Measurements from ENCODE around the gene RTP3. TPM values are rescaled to one million over a fixed set of nuclear protein-coding genes. Genes with fewer than 3 reads are reported as not detected.
"Not testable (repeated sequence)": the region's sequence is repeated elsewhere in the genome, so short reads cannot be mapped to it uniquely, and the experiment has no call there.

The RTP3 gene
- total and polyA plus RNA-seq, 12 donors: not detected

- DNase-seq: no peak
- H3K9me3 ChIP-seq (replicated peaks in 1 of 3): no peaks in the 10 kb centered on the region
- WGBS, 4 donors: 79 to 94% (median 89%) methylated on average over 1 of the region's 1 CpG
- H3K36me3 ChIP-seq (replicated peaks in 1 of 2): no peaks in the 10 kb centered on the region
- intact Hi-C loops (cut with DNase I): no loop called here
- H3K27ac ChIP-seq: no peak overlapping the region
- no peaks in the 10 kb centered on the region for H3K4me1 ChIP-seq (replicated peaks in 1 of 2)
- no peak overlapping the region for H3K4me3 ChIP-seq
- TF ChIP-seq CTCF (IDR thresholded peaks at IDR 0.05): no peak
- TF ChIP-seq POLR2A (IDR thresholded peaks at IDR 0.05): no peak
- H3K27me3 ChIP-seq: no peaks in the 10 kb centered on the region
These were observed 49.2 kb downstream of the RTP3 start for GRCh38 chr3:46546896-46547440.

- DNase-seq; H3K4me3 ChIP-seq; H3K27me3 ChIP-seq; H3K4me1 ChIP-seq (replicated peaks in 1 of 2); H3K36me3 ChIP-seq (replicated peaks in 1 of 2); H3K9me3 ChIP-seq (replicated peaks in 1 of 3); intact Hi-C loops (cut with DNase I); H3K27ac ChIP-seq: not testable (repeated sequence)
- WGBS, 4 donors: 92 to 97% (median 94%) methylated on average over 3 of the region's 3 CpGs
These were observed 50.8 kb downstream of the RTP3 start for GRCh38 chr3:46548611-46549010.

GRCh38 chr3:46549408-46549904 is 51.7 kb downstream of the RTP3 start:
- no peak for DNase-seq
- WGBS, 4 donors: 55 to 78% (median 69%) methylated on average over 3 to 4 of the region's 4 CpGs

GRCh38 chr3:46549989-46550388 is 52.2 kb downstream of the RTP3 start:
- no peaks in the 10 kb centered on the region for H3K27me3 ChIP-seq
- no peaks in the 10 kb centered on the region for H3K9me3 ChIP-seq (replicated peaks in 1 of 3)
- H3K36me3 ChIP-seq (replicated peaks in 1 of 2): no peaks in the 10 kb centered on the region
- 43 to 90% (median 74%) methylated on average over 1 of the region's 1 CpG for WGBS, 4 donors
- intact Hi-C loops (cut with DNase I): no loop called here
- TF ChIP-seq CTCF (IDR thresholded peaks at IDR 0.05) (no peak), POLR2A (IDR thresholded peaks at IDR 0.05) (no peak)
- no peak for DNase-seq
- no peak overlapping the region for H3K27ac ChIP-seq
- H3K4me3 ChIP-seq: no peak overlapping the region
- H3K4me1 ChIP-seq (replicated peaks in 1 of 2): no peaks in the 10 kb centered on the region

More at GRCh38 chr3:46549408-46549904, 51.7 kb downstream of the RTP3 start:
- Histone ChIP-seq H3K9me3 (replicated peaks in 1 of 3) (no peaks in the 10 kb centered on the region), H3K27me3 (no peaks in the 10 kb centered on the region), H3K4me1 (replicated peaks in 1 of 2) (no peaks in the 10 kb centered on the region), H3K27ac (no peak overlapping the region), H3K36me3 (replicated peaks in 1 of 2) (no peaks in the 10 kb centered on the region), H3K4me3 (no peak overlapping the region)
- TF ChIP-seq POLR2A (IDR thresholded peaks at IDR 0.05): no peak
- no peak for TF ChIP-seq CTCF (IDR thresholded peaks at IDR 0.05)
- intact Hi-C loops (cut with DNase I): no loop called here

Other genes starting within 250 kb of the RTP3 start
- gene CCR2, start 143.9 kb upstream of the RTP3 start, total RNA-seq: 1 to 10 TPM in 4 of 9 donors, under 1 TPM in 5; 0.30 to 5.6 (median 0.83) TPM
- gene CCR2, start 143.9 kb upstream of the RTP3 start, polyA plus RNA-seq: 1 to 10 TPM in 1 of 3 donors, under 1 TPM in 2; 0.57 to 1.6 (median 0.64) TPM
- 1 to 10 TPM in 3 of 9 donors, under 1 TPM in 6; 0.06 to 3.7 (median 0.54) TPM for gene CCR5, start 127.0 kb upstream of the RTP3 start, total RNA-seq
- 1 to 10 TPM in 2 of 3 donors, under 1 TPM in 1; 0.91 to 2.5 (median 1.6) TPM for gene CCR5, start 127.0 kb upstream of the RTP3 start, polyA plus RNA-seq
- gene CCRL2, start 90.7 kb upstream of the RTP3 start, total RNA-seq: 1 to 10 TPM in 8 of 9 donors, under 1 TPM in 1; 0.60 to 2.5 (median 1.9) TPM
- gene CCRL2, start 90.7 kb upstream of the RTP3 start, polyA plus RNA-seq: 1 to 10 TPM; 1.1 to 6.8 (median 1.8) TPM
- 1 to 10 TPM in 6 of 9 donors, under 1 TPM in 3; 0.50 to 3.7 (median 1.8) TPM for gene LTF, start 33.1 kb upstream of the RTP3 start, total RNA-seq
- 1 to 10 TPM in 1 of 3 donors, under 1 TPM in 2; 0.55 to 1.4 (median 0.94) TPM for gene LTF, start 33.1 kb upstream of the RTP3 start, polyA plus RNA-seq
- 1 to 10 TPM in 6 of 9 donors, under 1 TPM in 2, not detected in 1; 0.09 to 4.7 (median 2.5) TPM for gene LRRC2, start 68.3 kb downstream of the RTP3 start, total RNA-seq
- gene LRRC2, start 68.3 kb downstream of the RTP3 start, polyA plus RNA-seq: 1 to 10 TPM in 1 of 3 donors, under 1 TPM in 2; 0.27 to 1.2 (median 0.32) TPM
- under 1 TPM in 1 of 9 donors, not detected in 8; 0.25 TPM for gene FAM240A, start 114.5 kb downstream of the RTP3 start, total RNA-seq
- gene FAM240A, start 114.5 kb downstream of the RTP3 start, polyA plus RNA-seq: not detected
- 10 to 100 TPM in 4 of 9 donors, 1 to 10 TPM in 5; 2.6 to 15.6 (median 9.9) TPM for gene ALS2CL, start 195.7 kb downstream of the RTP3 start, total RNA-seq
- gene ALS2CL, start 195.7 kb downstream of the RTP3 start, polyA plus RNA-seq: 10 to 100 TPM in 2 of 3 donors, 1 to 10 TPM in 1; 1.5 to 48.3 (median 36.8) TPM
- gene TMIE, start 203.4 kb downstream of the RTP3 start, total RNA-seq: 1 to 10 TPM in 6 of 9 donors, under 1 TPM in 3; 0.30 to 2.6 (median 1.2) TPM
- gene TMIE, start 203.4 kb downstream of the RTP3 start, polyA plus RNA-seq: 10 to 100 TPM in 1 of 3 donors, 1 to 10 TPM in 2; 4.1 to 21.4 (median 5.4) TPM
- under 1 TPM in 5 of 9 donors, not detected in 4; 0.07 to 0.30 (median 0.14) TPM for gene PRSS50, start 219.9 kb downstream of the RTP3 start, total RNA-seq
- gene PRSS50, start 219.9 kb downstream of the RTP3 start, polyA plus RNA-seq: 1 to 10 TPM in 1 of 3 donors, under 1 TPM in 2; 0.20 to 1.9 (median 0.61) TPM

Measured in adrenal gland (tissue), 12 donors.